ENCODE measurements around the gene HNRNPA1. TPM values are rescaled to one million over a fixed set of nuclear protein-coding genes. Genes with fewer than 3 reads are reported as not detected.

The HNRNPA1 gene
- total and polyA plus RNA-seq, 9 of the 15 experiments (the other 6 are each of a cell fraction or from before 2014, with no cell fraction given) = 1,166 to 2,703 (median 1,815) TPM

DNA sequence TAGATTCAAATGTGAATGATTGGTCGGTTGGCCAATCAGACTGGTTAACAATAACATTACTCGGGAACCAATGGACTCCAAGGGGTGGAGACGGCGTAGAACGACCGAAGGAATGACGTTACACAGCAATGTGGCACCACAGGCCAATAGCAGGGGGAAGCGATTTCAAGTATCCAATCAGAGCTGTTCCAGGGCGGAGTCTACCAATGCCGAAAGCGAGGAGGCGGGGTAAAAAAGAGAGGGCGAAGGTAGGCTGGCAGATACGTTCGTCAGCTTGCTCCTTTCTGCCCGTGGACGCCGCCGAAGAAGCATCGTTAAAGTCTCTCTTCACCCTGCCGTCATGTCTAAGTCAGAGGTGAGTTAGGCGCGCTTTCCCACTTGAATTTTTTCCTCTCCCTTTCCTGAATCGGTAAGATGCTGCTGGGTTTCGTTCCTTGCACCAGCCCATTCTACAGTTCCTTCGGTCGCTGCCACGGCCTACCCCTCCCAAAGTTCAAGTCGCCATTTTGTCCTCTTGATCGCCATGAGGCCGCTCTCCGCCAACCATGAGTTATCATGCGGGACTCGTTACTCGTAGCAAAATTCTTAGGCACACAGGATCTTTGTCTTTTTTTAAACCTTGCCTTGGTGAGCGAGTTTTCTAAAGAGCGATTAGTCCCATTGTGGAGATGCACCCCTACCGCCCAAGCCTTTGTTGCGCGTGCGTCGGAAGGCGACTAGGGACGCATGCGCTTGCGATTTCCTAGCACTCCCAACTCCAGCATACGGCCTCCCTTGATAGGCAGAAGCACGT, at the start of gene HNRNPA1 (continued):
- TF ChIP-seq POLR3G (IDR thresholded peaks at IDR 0.05; ENCODE audit: extremely low read depth, insufficient read length, insufficient replicate concordance) = no peak
- TF ChIP-seq CREB5 (CRISPR knock-in tag; IDR thresholded peaks at IDR 0.05) = peak; percentile 9; the same call in 1 of the 2 replicates
- TF ChIP-seq, protein P1, sequence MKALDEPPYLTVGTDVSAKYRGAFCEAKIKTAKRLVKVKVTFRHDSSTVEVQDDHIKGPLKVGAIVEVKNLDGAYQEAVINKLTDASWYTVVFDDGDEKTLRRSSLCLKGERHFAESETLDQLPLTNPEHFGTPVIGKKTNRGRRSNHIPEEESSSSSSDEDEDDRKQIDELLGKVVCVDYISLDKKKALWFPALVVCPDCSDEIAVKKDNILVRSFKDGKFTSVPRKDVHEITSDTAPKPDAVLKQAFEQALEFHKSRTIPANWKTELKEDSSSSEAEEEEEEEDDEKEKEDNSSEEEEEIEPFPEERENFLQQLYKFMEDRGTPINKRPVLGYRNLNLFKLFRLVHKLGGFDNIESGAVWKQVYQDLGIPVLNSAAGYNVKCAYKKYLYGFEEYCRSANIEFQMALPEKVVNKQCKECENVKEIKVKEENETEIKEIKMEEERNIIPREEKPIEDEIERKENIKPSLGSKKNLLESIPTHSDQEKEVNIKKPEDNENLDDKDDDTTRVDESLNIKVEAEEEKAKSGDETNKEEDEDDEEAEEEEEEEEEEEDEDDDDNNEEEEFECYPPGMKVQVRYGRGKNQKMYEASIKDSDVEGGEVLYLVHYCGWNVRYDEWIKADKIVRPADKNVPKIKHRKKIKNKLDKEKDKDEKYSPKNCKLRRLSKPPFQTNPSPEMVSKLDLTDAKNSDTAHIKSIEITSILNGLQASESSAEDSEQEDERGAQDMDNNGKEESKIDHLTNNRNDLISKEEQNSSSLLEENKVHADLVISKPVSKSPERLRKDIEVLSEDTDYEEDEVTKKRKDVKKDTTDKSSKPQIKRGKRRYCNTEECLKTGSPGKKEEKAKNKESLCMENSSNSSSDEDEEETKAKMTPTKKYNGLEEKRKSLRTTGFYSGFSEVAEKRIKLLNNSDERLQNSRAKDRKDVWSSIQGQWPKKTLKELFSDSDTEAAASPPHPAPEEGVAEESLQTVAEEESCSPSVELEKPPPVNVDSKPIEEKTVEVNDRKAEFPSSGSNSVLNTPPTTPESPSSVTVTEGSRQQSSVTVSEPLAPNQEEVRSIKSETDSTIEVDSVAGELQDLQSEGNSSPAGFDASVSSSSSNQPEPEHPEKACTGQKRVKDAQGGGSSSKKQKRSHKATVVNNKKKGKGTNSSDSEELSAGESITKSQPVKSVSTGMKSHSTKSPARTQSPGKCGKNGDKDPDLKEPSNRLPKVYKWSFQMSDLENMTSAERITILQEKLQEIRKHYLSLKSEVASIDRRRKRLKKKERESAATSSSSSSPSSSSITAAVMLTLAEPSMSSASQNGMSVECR (CRISPR knock-in tag; IDR thresholded peaks at IDR 0.05) = peak; percentile 74; the same call in 1 of the 2 replicates
- TF ChIP-seq KLF16 (IDR thresholded peaks at IDR 0.05) = no peak
- no peak for TF ChIP-seq NFATC3 (IDR thresholded peaks at IDR 0.05)
- no peak for TF ChIP-seq ZNF785 (CRISPR knock-in tag; IDR thresholded peaks at IDR 0.05)
- no peak for TF ChIP-seq TFAM (CRISPR knock-in tag; conservative IDR thresholded peaks at IDR 0.05)
- TF ChIP-seq IRF2 (CRISPR knock-in tag; IDR thresholded peaks at IDR 0.05) = no peak
- TF ChIP-seq HMGN3 (IDR thresholded peaks at IDR 0.05; ENCODE audit: borderline replicate concordance, extremely low read depth, insufficient read length, low read depth, low read length) = no peak
- no peak for TF ChIP-seq PCBP1 (IDR thresholded peaks at IDR 0.05; ENCODE audit: low read depth, low read length, poor library complexity, severe bottlenecking)
- no peak for TF ChIP-seq BCL6 (CRISPR knock-in tag; IDR thresholded peaks at IDR 0.05)
- no peak for TF ChIP-seq ZBTB49 (CRISPR knock-in tag; IDR thresholded peaks at IDR 0.05; ENCODE audit: borderline replicate concordance)
- TF ChIP-seq, protein P2, sequence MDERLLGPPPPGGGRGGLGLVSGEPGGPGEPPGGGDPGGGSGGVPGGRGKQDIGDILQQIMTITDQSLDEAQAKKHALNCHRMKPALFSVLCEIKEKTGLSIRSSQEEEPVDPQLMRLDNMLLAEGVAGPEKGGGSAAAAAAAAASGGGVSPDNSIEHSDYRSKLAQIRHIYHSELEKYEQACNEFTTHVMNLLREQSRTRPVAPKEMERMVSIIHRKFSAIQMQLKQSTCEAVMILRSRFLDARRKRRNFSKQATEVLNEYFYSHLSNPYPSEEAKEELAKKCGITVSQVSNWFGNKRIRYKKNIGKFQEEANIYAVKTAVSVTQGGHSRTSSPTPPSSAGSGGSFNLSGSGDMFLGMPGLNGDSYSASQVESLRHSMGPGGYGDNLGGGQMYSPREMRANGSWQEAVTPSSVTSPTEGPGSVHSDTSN (CRISPR knock-in tag; IDR thresholded peaks at IDR 0.05; ENCODE audit: low read depth) = no peak; the same call in 1 of the 2 replicates
- TF ChIP-seq, protein P2 (tag; conservative IDR thresholded peaks at IDR 0.05; ENCODE audit: low read depth) = peak; percentile 99; the same call in 1 of the 2 replicates

Measured in K562 (cell line).